Dedifferentiated amniotic fluid mesenchymal stem cell (primary cell): ENCODE results near the gene MTHFSD.
"Not testable (repeated sequence)": the region's sequence is repeated elsewhere in the genome, so short reads cannot be mapped to it uniquely, and the experiment has no call there.

Source experiments
- DNase-seq: peaks from one replicate; pipeline ENCODE4 v3.0.0-alpha.2; 2016; ENCODE audit errors: extremely low spot score

Gene MTHFSD, protein sequence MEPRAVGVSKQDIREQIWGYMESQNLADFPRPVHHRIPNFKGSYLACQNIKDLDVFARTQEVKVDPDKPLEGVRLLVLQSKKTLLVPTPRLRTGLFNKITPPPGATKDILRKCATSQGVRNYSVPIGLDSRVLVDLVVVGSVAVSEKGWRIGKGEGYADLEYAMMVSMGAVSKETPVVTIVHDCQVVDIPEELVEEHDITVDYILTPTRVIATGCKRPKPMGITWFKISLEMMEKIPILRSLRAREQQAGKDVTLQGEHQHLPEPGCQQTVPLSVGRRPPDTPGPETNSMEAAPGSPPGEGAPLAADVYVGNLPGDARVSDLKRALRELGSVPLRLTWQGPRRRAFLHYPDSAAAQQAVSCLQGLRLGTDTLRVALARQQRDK

GRCh38 chr16:86554917-86555703, at the start of gene MTHFSD:
TSS of gene MTHFSD (minus strand) at chr16:86555235. CDS start at chr16:86555184, 51 bp downstream.
- peak; percentile 83 for DNase-seq

GRCh38 chr16:86604436-86605193, 49.6 kb upstream of the MTHFSD start:
- no peak for DNase-seq

- no peak for DNase-seq
Measured at GRCh38 chr16:86602521-86602920, 47.5 kb upstream of the MTHFSD start.

- DNase-seq, result no peak
Measured at GRCh38 chr16:86601356-86601755, 46.3 kb upstream of the MTHFSD start.

- DNase-seq, result peak; percentile 66
Measured at GRCh38 chr16:86598607-86599565, 43.9 kb upstream of the MTHFSD start.

DNA sequence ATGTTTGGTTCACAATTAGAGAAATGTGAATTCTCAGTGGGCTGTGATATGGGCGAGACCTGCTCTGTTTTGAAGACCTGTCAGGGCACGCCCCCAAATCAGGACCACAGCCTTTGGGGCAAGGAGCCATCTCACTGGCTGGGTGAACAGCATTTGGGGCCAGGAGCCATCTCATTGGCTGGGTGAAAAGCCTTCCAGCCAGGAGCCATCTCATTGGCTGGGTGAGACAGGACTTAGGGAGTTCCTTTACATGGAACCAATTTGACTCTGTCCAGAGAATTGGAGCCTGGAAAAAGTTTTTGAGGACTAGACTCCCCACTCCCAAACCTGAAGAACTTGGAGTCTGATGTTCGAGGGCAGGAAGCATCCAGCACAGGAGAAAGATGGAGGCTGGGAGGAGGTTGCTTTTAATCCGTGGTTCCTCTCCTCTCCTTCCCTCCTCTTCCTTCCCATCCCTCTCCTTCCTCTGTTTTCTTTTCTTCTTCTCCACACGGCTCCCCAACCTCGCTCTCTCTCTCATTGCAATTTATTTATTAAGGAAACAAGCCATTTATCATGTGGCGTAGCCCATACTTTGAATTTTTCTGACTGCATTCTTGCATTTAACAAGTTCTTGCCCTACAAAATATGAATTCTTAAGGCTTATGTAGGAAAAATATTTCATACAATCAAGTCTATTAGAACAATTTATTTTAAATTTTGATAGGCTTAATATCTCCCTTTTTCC, 43.0 kb upstream of the MTHFSD start:
- no peak for DNase-seq

- no peak for DNase-seq
Measured at GRCh38 chr16:86597126-86597879, 42.3 kb upstream of the MTHFSD start.

DNA sequence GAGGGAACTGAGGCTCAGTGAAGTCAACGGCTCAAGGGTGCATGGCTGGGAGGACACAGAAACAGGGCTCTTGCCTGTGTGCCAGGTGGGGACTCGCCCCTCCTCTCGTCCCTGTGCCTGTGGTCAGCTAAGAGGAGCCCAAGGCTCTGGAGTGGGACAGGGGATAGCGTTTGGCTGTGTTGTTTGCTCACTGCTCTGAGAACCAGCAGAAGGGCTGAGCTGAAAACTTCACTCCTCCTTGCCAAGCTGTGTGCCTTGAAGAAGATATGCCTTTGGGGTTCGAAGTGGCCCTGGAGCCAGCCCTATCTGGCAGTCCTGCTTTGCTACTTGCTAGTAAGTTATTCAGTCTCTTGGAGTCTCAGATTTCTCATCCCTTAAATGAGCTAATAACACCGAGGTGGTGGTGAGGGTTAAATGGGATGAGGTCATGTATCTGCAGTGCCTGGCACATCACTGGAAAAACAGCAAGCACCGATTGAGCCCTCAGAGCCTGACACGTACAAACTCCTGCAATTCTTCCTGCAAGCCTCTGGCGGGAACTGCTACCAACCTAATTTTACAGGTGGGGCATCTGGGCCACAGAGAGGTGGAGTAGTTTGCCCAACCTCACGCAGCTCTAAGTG, 41.1 kb upstream of the MTHFSD start:
- DNase-seq, result no peak

GRCh38 chr16:86594721-86595120, 39.7 kb upstream of the MTHFSD start:
- no peak for DNase-seq

DNA sequence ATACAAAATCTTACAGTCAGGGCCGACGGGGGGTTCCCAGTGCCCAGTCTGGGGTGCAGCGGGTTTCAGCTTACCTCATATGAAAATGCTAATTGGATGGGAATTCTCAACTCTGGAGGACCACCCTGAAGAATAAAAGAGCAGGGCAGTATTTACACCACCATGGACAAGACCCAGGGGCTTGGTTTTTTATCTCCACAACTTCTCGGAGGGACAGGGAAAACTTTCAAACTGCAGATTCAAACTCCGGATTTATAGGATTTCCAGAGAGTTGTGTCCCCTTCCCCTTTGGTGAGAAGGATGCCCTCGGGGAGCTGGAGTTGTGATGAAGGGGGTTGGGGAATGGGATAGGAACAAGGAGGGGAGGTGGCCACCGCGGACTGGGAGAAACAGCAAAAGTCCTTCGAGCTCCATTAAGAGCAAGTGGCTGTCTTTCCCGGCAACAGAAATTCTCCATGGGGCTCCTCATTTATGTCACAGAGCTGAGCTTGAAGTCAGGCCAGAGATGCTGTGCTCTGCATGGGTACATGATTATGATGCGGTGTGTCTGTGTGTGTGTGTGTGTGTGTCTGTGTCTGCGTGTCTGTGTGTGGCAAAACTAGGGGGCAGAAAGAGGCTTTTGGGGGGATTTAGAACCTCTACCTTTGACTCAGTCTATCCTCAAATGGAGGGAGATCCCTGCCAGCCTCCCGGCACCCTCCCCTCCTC, 39.0 kb upstream of the MTHFSD start:
- DNase-seq, result no peak

DNA sequence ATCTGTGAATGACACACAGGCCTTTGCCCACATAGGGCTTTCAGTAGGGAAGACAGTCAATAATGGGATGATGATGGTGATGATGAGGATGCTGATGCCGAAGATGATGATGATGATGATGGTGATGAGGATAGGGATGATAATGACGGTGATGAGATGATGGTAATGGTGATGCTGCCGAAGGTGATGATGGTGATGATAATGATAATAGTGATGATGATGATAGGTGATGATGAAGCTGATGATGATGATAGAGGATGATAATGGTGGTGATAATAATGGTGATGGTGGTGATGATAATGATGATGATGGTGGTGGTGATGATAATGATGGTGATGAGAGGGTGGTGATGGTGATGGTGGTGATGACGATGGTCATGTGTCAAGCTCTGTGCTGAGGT, 36.2 kb upstream of the MTHFSD start:
- DNase-seq, result no peak

DNA sequence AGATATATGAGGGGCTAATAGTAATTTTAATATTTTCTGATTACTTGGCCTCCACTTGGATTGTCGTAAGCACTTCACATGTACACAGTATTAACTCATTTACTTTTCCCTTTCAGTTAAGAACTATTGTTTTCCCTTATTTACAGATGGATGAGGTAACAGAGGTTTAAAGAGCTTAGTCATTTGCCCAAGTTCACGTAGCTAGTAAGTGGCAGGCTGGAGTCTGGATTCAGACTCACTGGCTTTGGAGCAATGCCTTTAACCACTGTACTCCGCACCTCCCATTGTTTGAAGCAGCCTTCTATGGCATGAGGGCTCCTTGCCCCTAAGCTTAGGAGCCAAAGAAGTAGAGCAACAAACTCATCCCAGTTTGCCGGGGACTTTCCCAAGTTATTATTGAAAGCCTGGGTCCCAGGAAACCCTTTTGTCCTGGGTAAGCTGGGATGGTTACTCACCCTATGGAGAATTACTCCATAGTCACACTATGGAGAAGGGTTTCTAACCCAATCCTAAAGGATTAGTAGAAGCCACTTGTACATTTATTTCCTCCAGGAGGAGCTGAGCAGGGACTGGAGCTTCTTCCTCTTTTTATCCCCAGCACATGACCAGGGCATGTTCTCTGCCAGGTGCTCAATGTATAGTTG, 35.6 kb upstream of the MTHFSD start:
- DNase-seq, result peak; percentile 61

DNA sequence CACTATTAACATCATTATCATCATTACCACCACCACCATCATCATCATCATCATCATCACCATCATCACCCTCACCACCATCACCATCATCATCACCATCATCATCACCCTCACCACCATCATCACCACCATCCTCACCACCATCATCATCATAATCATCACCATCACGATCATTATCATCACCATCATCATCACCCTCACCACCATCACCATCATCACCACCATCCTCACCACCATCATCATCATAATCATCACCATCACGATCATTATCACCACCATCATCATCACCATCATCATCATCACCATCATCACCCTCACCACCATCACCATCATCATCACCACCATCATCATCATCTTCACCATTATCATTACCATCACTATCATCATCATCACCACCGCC, 32.9 kb upstream of the MTHFSD start:
- not testable (repeated sequence) for DNase-seq

- DNase-seq, result no peak
Measured at GRCh38 chr16:86587487-86587886, 32.5 kb upstream of the MTHFSD start.

- DNase-seq, result peak; percentile 87
Measured at GRCh38 chr16:86585821-86586611, 31.0 kb upstream of the MTHFSD start.

GRCh38 chr16:86584726-86585721, 30.0 kb upstream of the MTHFSD start:
- no peak for DNase-seq
